ENCODE data around the gene PDGFRB.
A peak's percentile ranks its signal among the peaks of the same experiment; 100 is the strongest.

PDGFRB gene

DNA sequence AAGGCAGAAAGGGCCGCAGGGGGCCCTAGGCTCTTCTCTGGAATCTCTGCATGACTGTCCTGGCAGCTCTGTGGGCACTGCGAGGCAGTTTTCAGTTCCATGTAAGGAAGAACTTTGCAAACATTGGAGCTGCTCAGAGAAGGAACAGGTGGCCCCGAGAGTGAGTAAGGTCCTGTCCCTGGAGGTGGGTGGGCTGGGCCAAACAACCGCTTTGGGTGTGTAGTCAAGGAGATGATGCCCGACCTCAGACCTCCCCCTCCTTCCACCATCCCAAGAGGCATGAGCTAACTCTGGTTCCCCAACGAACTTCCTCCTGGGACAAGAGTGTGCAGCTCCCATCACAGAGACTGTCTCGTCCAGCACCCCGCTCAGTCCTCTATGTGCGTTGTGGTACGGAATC lies 89.8 kb downstream of the PDGFRB start:
- DNase-seq (ENCODE audit: low spot score): no peak

DNA sequence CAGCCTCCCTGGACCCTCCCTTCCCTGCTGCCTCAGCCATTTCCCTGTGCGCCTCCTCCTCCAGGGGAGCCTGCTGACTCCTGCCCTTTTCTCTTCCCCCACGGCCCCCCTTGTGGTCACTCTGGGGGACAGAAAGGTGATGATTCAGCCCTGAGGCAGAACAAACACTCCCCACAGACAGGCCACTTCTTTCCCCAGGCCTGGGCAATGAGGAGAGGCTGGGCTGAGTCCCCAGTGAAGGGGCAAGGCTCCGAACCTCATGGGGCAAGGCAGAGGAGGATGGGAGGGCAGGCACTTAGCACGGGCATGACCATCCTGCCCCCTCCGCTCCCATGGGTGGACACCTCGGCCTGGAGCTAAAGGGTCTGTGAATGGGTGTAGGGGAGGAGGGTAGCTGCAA lies 90.3 kb downstream of the PDGFRB start:
- DNase-seq (ENCODE audit: low spot score): peak; percentile 65

GRCh38 chr5:150064681-150065220 lies 90.9 kb downstream of the PDGFRB start:
- DNase-seq (ENCODE audit: low spot score): no peak
